ENCODE measurements around the gene TECR. TPM values are rescaled to one million over a fixed set of nuclear protein-coding genes. Genes with fewer than 3 reads are reported as not detected.
A peak's percentile ranks its signal among the peaks of the same experiment; 100 is the strongest.

Gene TECR
- polyA plus RNA-seq, 3 donors = 59.8 to 79.6 (median 76.7) TPM

DNA sequence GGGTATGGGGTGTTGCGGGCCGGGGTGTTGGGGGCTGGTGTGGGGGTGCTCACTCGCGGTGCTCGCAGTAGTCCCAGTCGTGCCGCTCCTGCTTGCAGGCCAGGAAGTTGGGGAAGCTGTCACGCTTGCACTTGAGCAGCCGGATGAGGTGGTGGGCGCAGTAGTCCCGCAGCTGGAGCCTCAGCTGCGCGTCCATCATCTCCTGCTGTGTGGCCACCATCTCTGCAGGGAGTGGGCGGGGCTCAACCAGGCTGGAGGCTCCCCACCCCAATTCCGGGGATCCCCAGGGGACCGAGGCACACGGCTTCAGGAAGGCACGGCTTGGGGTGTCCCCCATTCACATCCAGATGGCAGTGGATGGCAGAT lies 37.3 kb downstream of the TECR start:
- Histone ChIP-seq H3K27ac (ENCODE audit: low read depth in 1 of 2, low read length in 2 of 2) (no peak overlapping the region), H3K79me2 (ENCODE audit: insufficient read depth, low read length) (peaks cover 37% of the 10 kb centered on the region), H3K4me2 (replicated peaks; ENCODE audit: extremely low read depth, low read length, poor library complexity, severe bottlenecking) (no peak overlapping the region), H3K9ac (ENCODE audit: insufficient read depth, low read length, poor library complexity, severe bottlenecking) (no peak overlapping the region), H4K20me1 (ENCODE audit: insufficient read depth, low read length) (peaks cover 39% of the 10 kb centered on the region), H2AFZ (ENCODE audit: insufficient read depth, low read depth, low read length, poor library complexity, severe bottlenecking) (no peak overlapping the region), H3K4me3 (replicated peaks in 1 of 3; ENCODE audit: low read depth in 2 of 3, low read length in 3 of 3) (no peak overlapping the region), H3K36me3 (replicated peaks in 1 of 2; ENCODE audit: control insufficient read depth in 1 of 2, insufficient read depth in 2 of 2, low read length in 2 of 2) (peaks cover 23 to 30% of the 10 kb centered on the region in 2 donors), H3K27me3 (ENCODE audit: control insufficient read depth in 2 of 2, insufficient read depth in 2 of 2, low read length in 2 of 2) (no peaks in the 10 kb centered on the region), H3K9me3 (replicated peaks in 1 of 2; ENCODE audit: control insufficient read depth in 1 of 2, insufficient read depth in 1 of 2, low read length in 2 of 2) (no peaks in the 10 kb centered on the region), H3K4me1 (ENCODE audit: control insufficient read depth in 1 of 2, insufficient read depth in 2 of 2, low read length in 2 of 2) (peaks cover 11 to 13% of the 10 kb centered on the region in 2 donors)
- Mint-ChIP-seq H3K9me3 (peaks cover 0 to 3% (median 0%) of the 10 kb centered on the region in 7 donors), H3K4me3 (no peak overlapping the region), H3K27me3 (ENCODE audit: low read depth in 3 of 3) (no peaks in the 10 kb centered on the region), H3K36me3 (peaks cover 23 to 49% of the 10 kb centered on the region in 2 donors), H3K27ac (no peak overlapping the region), H3K4me1 (peaks cover 23% of the 10 kb centered on the region)
- TF ChIP-seq, protein P1, sequence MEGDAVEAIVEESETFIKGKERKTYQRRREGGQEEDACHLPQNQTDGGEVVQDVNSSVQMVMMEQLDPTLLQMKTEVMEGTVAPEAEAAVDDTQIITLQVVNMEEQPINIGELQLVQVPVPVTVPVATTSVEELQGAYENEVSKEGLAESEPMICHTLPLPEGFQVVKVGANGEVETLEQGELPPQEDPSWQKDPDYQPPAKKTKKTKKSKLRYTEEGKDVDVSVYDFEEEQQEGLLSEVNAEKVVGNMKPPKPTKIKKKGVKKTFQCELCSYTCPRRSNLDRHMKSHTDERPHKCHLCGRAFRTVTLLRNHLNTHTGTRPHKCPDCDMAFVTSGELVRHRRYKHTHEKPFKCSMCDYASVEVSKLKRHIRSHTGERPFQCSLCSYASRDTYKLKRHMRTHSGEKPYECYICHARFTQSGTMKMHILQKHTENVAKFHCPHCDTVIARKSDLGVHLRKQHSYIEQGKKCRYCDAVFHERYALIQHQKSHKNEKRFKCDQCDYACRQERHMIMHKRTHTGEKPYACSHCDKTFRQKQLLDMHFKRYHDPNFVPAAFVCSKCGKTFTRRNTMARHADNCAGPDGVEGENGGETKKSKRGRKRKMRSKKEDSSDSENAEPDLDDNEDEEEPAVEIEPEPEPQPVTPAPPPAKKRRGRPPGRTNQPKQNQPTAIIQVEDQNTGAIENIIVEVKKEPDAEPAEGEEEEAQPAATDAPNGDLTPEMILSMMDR (IDR thresholded peaks at IDR 0.05) = no peak
- intact Hi-C loops (cut with micrococcal nuclease) = no loop called here
- DNase-seq = no peak
- 65% methylated on average over 16 of the region's 18 CpGs for WGBS (ENCODE audit: insufficient coverage)

DNA sequence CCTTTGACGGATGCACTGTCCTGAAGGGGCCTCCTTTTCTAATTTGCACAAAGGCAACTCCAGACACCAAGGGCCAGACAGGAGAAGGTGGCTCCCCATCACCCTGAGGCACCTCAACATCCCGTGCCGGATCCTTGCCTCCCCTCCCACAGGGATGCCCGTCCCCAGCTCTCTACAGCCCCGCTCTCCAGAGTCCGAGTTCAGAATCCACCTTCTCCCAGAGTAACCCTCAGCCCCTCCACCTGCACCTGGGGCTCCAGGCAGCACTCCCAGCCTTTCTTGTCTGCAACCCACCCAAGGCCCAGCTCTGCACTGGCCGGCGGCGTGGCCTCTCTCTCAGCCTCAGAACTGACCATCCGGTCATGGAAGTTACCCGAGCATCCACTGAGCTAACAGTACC lies 37.7 kb downstream of the TECR start:
- Histone ChIP-seq H3K4me3 (replicated peaks in 1 of 3; ENCODE audit: low read depth in 2 of 3, low read length in 3 of 3) (no peak overlapping the region), H3K4me1 (ENCODE audit: control insufficient read depth in 1 of 2, insufficient read depth in 2 of 2, low read length in 2 of 2) (peaks cover 12 to 15% of the 10 kb centered on the region in 2 donors), H3K27me3 (ENCODE audit: control insufficient read depth in 2 of 2, insufficient read depth in 2 of 2, low read length in 2 of 2) (no peaks in the 10 kb centered on the region), H4K20me1 (ENCODE audit: insufficient read depth, low read length) (peaks cover 39% of the 10 kb centered on the region), H3K9me3 (replicated peaks in 1 of 2; ENCODE audit: control insufficient read depth in 1 of 2, insufficient read depth in 1 of 2, low read length in 2 of 2) (no peaks in the 10 kb centered on the region), H3K79me2 (ENCODE audit: insufficient read depth, low read length) (peaks cover 40% of the 10 kb centered on the region), H3K9ac (ENCODE audit: insufficient read depth, low read length, poor library complexity, severe bottlenecking) (no peak overlapping the region), H3K27ac (ENCODE audit: low read depth in 1 of 2, low read length in 2 of 2) (no peak overlapping the region), H3K36me3 (replicated peaks in 1 of 2; ENCODE audit: control insufficient read depth in 1 of 2, insufficient read depth in 2 of 2, low read length in 2 of 2) (peaks cover 23 to 30% of the 10 kb centered on the region in 2 donors), H2AFZ (ENCODE audit: insufficient read depth, low read depth, low read length, poor library complexity, severe bottlenecking) (no peak overlapping the region), H3K4me2 (replicated peaks; ENCODE audit: extremely low read depth, low read length, poor library complexity, severe bottlenecking) (no peak overlapping the region)
- Mint-ChIP-seq H3K4me3 (no peak overlapping the region), H3K4me1 (peaks cover 24% of the 10 kb centered on the region), H3K9me3 (peaks cover 0 to 3% (median 0%) of the 10 kb centered on the region in 7 donors), H3K27me3 (ENCODE audit: low read depth in 3 of 3) (no peaks in the 10 kb centered on the region), H3K27ac (peak overlapping the region in 2 of 7 donors; percentile 9 to 68), H3K36me3 (peaks cover 23 to 49% of the 10 kb centered on the region in 2 donors)
- 93% methylated on average over 11 of the region's 11 CpGs for WGBS (ENCODE audit: insufficient coverage)
- intact Hi-C loops (cut with micrococcal nuclease) = no loop called here
- TF ChIP-seq, protein P1 (IDR thresholded peaks at IDR 0.05) = no peak
- DNase-seq = no peak

Data from CD14-positive monocyte (primary cell).